Neural cell (in vitro differentiated cells): ENCODE data around the gene GRIP1. TPM values are rescaled to one million over a fixed set of nuclear protein-coding genes. Genes with fewer than 3 reads are reported as not detected.

ENCODE experiments used
- H2AFZ ChIP-seq: fragments of 200-600, 300-800 bp; sonication (generic), shearing (Covaris generic); 2 replicates; pipeline ENCODE4 v1.6.0; 2014; ENCODE audit warnings: low read depth, mild to moderate bottlenecking, antibody characterized with exemption, low read length, moderate library complexity
- H3F3A ChIP-seq: fragments of 200-600 bp; shearing (Covaris generic); 2 replicates; pipeline ENCODE4 v1.6.1; 2016; ENCODE audit warnings: mild to moderate bottlenecking, moderate library complexity, mixed read lengths, antibody characterized with exemption, low read length; ENCODE audit not compliant: insufficient read depth, poor library complexity, severe bottlenecking
- H3K27ac ChIP-seq: fragments of 200-600, 300-800 bp; sonication (generic), shearing (Covaris generic); 2 replicates; pipeline ENCODE4 v1.5.1; 2014; ENCODE audit warnings: mild to moderate bottlenecking, low read length, moderate library complexity
- H3K27me3 ChIP-seq: fragments of 300-800, 200-600 bp; sonication (generic), shearing (Covaris generic); 2 replicates; pipeline ENCODE4 v1.6.0; 2014; ENCODE audit warnings: mild to moderate bottlenecking, low read depth, low read length, moderate library complexity; ENCODE audit not compliant: insufficient read depth
- H3K36me3 ChIP-seq: fragments of 300-800, 200-600 bp; sonication (generic), shearing (Covaris generic); 2 replicates; pipeline ENCODE4 v1.5.1; 2014; ENCODE audit warnings: mild to moderate bottlenecking, antibody characterized with exemption, low read length, moderate library complexity; ENCODE audit not compliant: insufficient read depth
- H3K4me2 ChIP-seq: fragments of 300-800, 200-600 bp; sonication (generic), shearing (Covaris generic); 2 replicates; pipeline ENCODE4 v1.6.0; 2014; ENCODE audit warnings: mild to moderate bottlenecking, low read length
- H3K4me3 ChIP-seq: fragments of 300-800, 200-600 bp; sonication (generic), shearing (Covaris generic); 2 replicates; pipeline ENCODE4 v1.5.1; 2014; ENCODE audit warnings: mild to moderate bottlenecking, low read length, moderate library complexity
- H3K79me2 ChIP-seq: fragments of 200-600 bp; shearing (Covaris generic); replicated peaks from 2 replicates; pipeline ENCODE4 v1.6.0; 2014; ENCODE audit warnings: mild to moderate bottlenecking, low read length, moderate library complexity; ENCODE audit not compliant: insufficient read depth
- H3K9ac ChIP-seq: fragments of 300-800, 200-600 bp; sonication (generic), shearing (Covaris generic); 2 replicates; pipeline ENCODE4 v1.6.1; 2016; ENCODE audit warnings: mild to moderate bottlenecking, low read length, mixed read lengths
- H3K9me2 ChIP-seq: fragments of 200-600 bp; shearing (Covaris generic); 2 replicates; pipeline ENCODE4 v1.6.1; 2016; ENCODE audit warnings: mild to moderate bottlenecking, low read length, mixed read lengths; ENCODE audit not compliant: insufficient read depth
- H3K9me3 ChIP-seq: fragments of 200-600, 300-800 bp; sonication (generic), shearing (Covaris generic); 2 replicates; pipeline ENCODE4 v1.6.1; 2016; ENCODE audit warnings: mild to moderate bottlenecking, mixed run types, low read length, moderate library complexity, mixed read lengths
- H4K20me1 ChIP-seq: fragments of 200-600 bp; shearing (Covaris generic); 2 replicates; pipeline ENCODE4 v1.6.1; 2016; ENCODE audit warnings: mild to moderate bottlenecking, mixed run types; ENCODE audit not compliant: insufficient read depth
- EP300 ChIP-seq: fragments of 450-650 bp; conservative IDR thresholded peaks from 2 replicates; pipeline ENCODE4 v1.6.1; 2014; ENCODE audit warnings: antibody characterized with exemption, mild to moderate bottlenecking, moderate library complexity; ENCODE audit not compliant: poor library complexity, severe bottlenecking
- EZH2 ChIP-seq: fragments of 200-600, 300-800 bp; shearing (Covaris generic), sonication (generic); IDR thresholded peaks from 2 replicates; pipeline ENCODE4 v1.6.1; 2014; ENCODE audit warnings: antibody characterized with exemption, low read length, borderline replicate concordance, mild to moderate bottlenecking; ENCODE audit not compliant: insufficient read depth, poor library complexity, severe bottlenecking
- MXI1 ChIP-seq: fragments of 450-650 bp; conservative IDR thresholded peaks from 2 replicates; pipeline ENCODE4 v1.6.1; 2014; ENCODE audit warnings: antibody characterized with exemption, mild to moderate bottlenecking; ENCODE audit not compliant: poor library complexity, severe bottlenecking
- POLR2AphosphoS5 ChIP-seq: IDR thresholded peaks from 2 replicates; pipeline ENCODE4 v1.6.1; 2012
- RAD21 ChIP-seq: fragments of 450-650 bp; conservative IDR thresholded peaks from 2 replicates; pipeline ENCODE4 v1.6.1; 2014; ENCODE audit warnings: antibody characterized with exemption, mild to moderate bottlenecking, moderate library complexity
- SMC3 ChIP-seq: fragments of 450-650 bp; conservative IDR thresholded peaks from 2 replicates; pipeline ENCODE4 v1.6.1; 2014; ENCODE audit warnings: antibody characterized with exemption, mild to moderate bottlenecking, moderate library complexity; ENCODE audit not compliant: poor library complexity
- TAF1 ChIP-seq: IDR thresholded peaks from 2 replicates; pipeline ENCODE4 v1.6.1; 2012; ENCODE audit warnings: low read depth
- polyA plus RNA-seq: library from polyadenylated mRNA; depleted of rRNA; stranded (reverse); fragments of >200 nt; gene quantifications from 2 replicates; pipeline ENCODE4 v1.2.3, GENCODE V29; 2014
- TF ChIP-seq, protein P1 (sequence below): fragments of 450-650 bp; IDR thresholded peaks from 2 replicates; pipeline ENCODE4 v1.5.1; 2014; ENCODE audit warnings: antibody characterized with exemption, mild to moderate bottlenecking, moderate library complexity; ENCODE audit not compliant: poor library complexity, severe bottlenecking
- TF ChIP-seq, protein P2 (sequence below): IDR thresholded peaks from 2 replicates; pipeline ENCODE4 v1.6.1; 2012; ENCODE audit warnings: borderline replicate concordance

GRIP1 gene
- polyA plus RNA-seq, 1 donor from 2014 or later, result 41.1 TPM

DNA sequence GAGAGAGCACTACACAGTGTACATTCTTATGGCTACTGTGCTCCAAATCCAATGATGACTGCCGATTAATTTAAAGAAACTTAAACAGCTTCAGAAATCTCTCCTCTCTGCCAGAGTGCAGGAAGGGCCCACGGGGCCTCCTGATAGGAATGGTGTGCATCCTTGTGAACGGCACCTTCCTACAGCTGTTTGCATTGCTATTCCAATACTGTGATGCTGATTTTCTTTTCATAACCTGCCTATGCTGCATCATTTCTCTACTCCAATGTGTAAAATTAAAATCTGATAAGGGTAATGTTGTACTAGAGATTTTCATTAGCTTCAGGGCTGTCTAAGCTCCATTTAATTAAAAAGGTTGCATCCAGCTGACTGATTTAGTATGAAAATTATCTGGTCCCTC is 217.5 kb downstream of the GRIP1 start:
- Histone ChIP-seq H3F3A (no peaks in the 10 kb centered on the region), H2AFZ (no peak overlapping the region), H4K20me1 (no peaks in the 10 kb centered on the region), H3K4me2 (no peak overlapping the region), H3K4me3 (no peak overlapping the region), H3K9ac (no peak overlapping the region), H3K36me3 (peaks cover 7% of the 10 kb centered on the region), H3K9me2 (no peaks in the 10 kb centered on the region), H3K79me2 (no peaks in the 10 kb centered on the region), H3K9me3 (no peaks in the 10 kb centered on the region), H3K27ac (no peak overlapping the region), H3K27me3 (no peaks in the 10 kb centered on the region)
- TF ChIP-seq MXI1 (no peak), RAD21 (no peak), EZH2 (no peak), TAF1 (no peak), POLR2AphosphoS5 (no peak), SMC3 (no peak), EP300 (no peak)
- TF ChIP-seq, protein P1, sequence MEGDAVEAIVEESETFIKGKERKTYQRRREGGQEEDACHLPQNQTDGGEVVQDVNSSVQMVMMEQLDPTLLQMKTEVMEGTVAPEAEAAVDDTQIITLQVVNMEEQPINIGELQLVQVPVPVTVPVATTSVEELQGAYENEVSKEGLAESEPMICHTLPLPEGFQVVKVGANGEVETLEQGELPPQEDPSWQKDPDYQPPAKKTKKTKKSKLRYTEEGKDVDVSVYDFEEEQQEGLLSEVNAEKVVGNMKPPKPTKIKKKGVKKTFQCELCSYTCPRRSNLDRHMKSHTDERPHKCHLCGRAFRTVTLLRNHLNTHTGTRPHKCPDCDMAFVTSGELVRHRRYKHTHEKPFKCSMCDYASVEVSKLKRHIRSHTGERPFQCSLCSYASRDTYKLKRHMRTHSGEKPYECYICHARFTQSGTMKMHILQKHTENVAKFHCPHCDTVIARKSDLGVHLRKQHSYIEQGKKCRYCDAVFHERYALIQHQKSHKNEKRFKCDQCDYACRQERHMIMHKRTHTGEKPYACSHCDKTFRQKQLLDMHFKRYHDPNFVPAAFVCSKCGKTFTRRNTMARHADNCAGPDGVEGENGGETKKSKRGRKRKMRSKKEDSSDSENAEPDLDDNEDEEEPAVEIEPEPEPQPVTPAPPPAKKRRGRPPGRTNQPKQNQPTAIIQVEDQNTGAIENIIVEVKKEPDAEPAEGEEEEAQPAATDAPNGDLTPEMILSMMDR, result no peak
- TF ChIP-seq, protein P2, sequence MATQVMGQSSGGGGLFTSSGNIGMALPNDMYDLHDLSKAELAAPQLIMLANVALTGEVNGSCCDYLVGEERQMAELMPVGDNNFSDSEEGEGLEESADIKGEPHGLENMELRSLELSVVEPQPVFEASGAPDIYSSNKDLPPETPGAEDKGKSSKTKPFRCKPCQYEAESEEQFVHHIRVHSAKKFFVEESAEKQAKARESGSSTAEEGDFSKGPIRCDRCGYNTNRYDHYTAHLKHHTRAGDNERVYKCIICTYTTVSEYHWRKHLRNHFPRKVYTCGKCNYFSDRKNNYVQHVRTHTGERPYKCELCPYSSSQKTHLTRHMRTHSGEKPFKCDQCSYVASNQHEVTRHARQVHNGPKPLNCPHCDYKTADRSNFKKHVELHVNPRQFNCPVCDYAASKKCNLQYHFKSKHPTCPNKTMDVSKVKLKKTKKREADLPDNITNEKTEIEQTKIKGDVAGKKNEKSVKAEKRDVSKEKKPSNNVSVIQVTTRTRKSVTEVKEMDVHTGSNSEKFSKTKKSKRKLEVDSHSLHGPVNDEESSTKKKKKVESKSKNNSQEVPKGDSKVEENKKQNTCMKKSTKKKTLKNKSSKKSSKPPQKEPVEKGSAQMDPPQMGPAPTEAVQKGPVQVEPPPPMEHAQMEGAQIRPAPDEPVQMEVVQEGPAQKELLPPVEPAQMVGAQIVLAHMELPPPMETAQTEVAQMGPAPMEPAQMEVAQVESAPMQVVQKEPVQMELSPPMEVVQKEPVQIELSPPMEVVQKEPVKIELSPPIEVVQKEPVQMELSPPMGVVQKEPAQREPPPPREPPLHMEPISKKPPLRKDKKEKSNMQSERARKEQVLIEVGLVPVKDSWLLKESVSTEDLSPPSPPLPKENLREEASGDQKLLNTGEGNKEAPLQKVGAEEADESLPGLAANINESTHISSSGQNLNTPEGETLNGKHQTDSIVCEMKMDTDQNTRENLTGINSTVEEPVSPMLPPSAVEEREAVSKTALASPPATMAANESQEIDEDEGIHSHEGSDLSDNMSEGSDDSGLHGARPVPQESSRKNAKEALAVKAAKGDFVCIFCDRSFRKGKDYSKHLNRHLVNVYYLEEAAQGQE, result no peak

DNA sequence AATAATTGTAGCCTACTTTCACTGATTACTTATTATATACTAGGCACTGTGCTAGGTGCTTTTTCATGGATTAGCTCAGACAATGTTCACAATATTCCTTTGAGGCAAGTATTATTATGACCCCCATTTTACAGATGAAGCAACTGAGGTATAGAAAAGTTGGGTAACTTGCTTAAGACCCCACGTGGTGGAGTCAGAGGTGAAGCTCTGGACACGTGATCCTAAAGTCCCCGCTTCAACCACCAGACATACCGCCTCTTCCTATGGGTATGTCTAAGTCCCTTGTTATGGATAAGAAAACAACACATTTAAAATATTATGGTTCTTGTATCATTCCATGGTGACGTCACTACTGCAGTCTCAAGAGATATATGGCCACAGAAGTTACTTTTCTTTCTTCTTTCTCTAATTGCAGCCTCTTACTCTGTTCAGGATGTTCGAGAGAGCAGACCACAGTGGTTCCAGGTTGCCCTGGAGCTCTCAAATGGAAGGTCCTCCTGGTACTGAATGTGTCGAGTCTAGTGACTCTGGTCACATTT is 218.9 kb downstream of the GRIP1 start:
- Histone ChIP-seq H3K9ac (no peak overlapping the region), H3K9me2 (no peaks in the 10 kb centered on the region), H4K20me1 (no peaks in the 10 kb centered on the region), H2AFZ (no peak overlapping the region), H3F3A (no peaks in the 10 kb centered on the region), H3K36me3 (peaks cover 11% of the 10 kb centered on the region), H3K79me2 (no peaks in the 10 kb centered on the region), H3K27ac (no peak overlapping the region), H3K9me3 (no peaks in the 10 kb centered on the region), H3K4me3 (no peak overlapping the region), H3K4me2 (no peak overlapping the region), H3K27me3 (no peaks in the 10 kb centered on the region)
- TF ChIP-seq TAF1 (no peak), POLR2AphosphoS5 (no peak), EP300 (no peak), MXI1 (no peak), RAD21 (no peak), EZH2 (no peak), SMC3 (no peak)
- TF ChIP-seq, protein P1, result no peak
- TF ChIP-seq, protein P2, result no peak
